HepG2 (cell line): ENCODE data around the gene SLAIN2. TPM values are rescaled to one million over a fixed set of nuclear protein-coding genes. Genes with fewer than 3 reads are reported as not detected.

Experiments
- ATAC-seq: fragments of 200-7000 bp; cut with Tn5 transposase; 3 replicates; pipeline ENCODE4 v1.9.1; 2020; ENCODE audit warnings: mild to moderate bottlenecking, moderate library complexity
- BruUV-seq: library from RNA; stranded (reverse); fragments of 400-500 nt; replicated peaks from 2 replicates; lab custom pipeline; 2021; lab: Mats Ljungman, UMichigan
- CTCF ChIA-PET: fragments of 300-600 bp; formaldehyde crosslinking; extraction: SDS; loops from one replicate; lab custom pipeline; 2021; ENCODE audit warnings: low total read pairs, inconsistent platforms, low intra/inter-chr PET ratio; lab: Yijun Ruan, JAX
- POLR2A ChIA-PET: fragments of 350-600 bp; sonication (Branson Sonifier 250); formaldehyde crosslinking; loops from one replicate; lab custom pipeline; 2020; ENCODE audit warnings: antibody characterized with exemption, inconsistent platforms; lab: Yijun Ruan, JAX
- DNase-seq: peaks from one replicate; pipeline ENCODE4 v3.0.0-alpha.2; 2015; ENCODE audit warnings: low spot score
- FAIRE-seq: peaks from 3 replicates; lab custom pipeline; 2011; peaks lifted over from hg19 to GRCh38; lab: Jason Lieb, UNC
- H2AFZ ChIP-seq: one replicate; pipeline ENCODE4 v1.6.1; 2011; ENCODE audit warnings: low read length, inconsistent platforms
- H3K27ac ChIP-seq: fragments of 300-600 bp; 3 replicates; pipeline ENCODE4 v1.8.0; 2011; ENCODE audit warnings: mixed run types, mild to moderate bottlenecking, mixed read lengths, low read length, inconsistent platforms; ENCODE audit not compliant: insufficient read depth; ENCODE audit errors: extremely low read length
- H3K27me3 ChIP-seq, 2 experiments: fragments of 200-600 bp in 1 of 2; 2 replicates in 1 of 2; 3 replicates in 1 of 2; pipeline versions ENCODE4 v1.6.0 to v1.8.0; 2011; ENCODE audit warnings: low read length in 2 of 2, mild to moderate bottlenecking in 2 of 2, moderate library complexity in 2 of 2, inconsistent platforms in 1 of 2; ENCODE audit not compliant: insufficient read depth in 2 of 2, control insufficient read depth in 1 of 2
- H3K36me3 ChIP-seq, 2 experiments: fragments of 200-600 bp in 1 of 2; replicated peaks in 1 of 2; 2 replicates in 1 of 2; 3 replicates in 1 of 2; pipeline versions ENCODE4 v1.5.1 to v1.8.0; 2011; ENCODE audit warnings: low read length in 2 of 2, inconsistent platforms in 1 of 2; ENCODE audit not compliant: insufficient read depth in 2 of 2, control insufficient read depth in 1 of 2
- H3K4me1 ChIP-seq: 2 replicates; pipeline ENCODE4 v1.5.1; 2012; ENCODE audit warnings: low read length, inconsistent platforms; ENCODE audit not compliant: insufficient read depth
- H3K4me2 ChIP-seq: 2 replicates; pipeline ENCODE4 v1.6.0; 2011; ENCODE audit warnings: low read depth, low read length, inconsistent platforms
- H3K4me3 ChIP-seq, 3 experiments: fragments of 200-600 bp in 1 of 3; sonication (generic), shearing (Covaris generic) in 1 of 3; replicated peaks in 1 of 3; 2 replicates each; pipeline ENCODE4 v1.5.1; 2011 to 2016; ENCODE audit warnings: low read length in 3 of 3, inconsistent platforms in 2 of 3, low read depth in 2 of 3, mild to moderate bottlenecking in 2 of 3, control low read depth in 1 of 3, mixed read lengths in 1 of 3; ENCODE audit not compliant: insufficient read depth in 1 of 3
- H3K79me2 ChIP-seq: one replicate; pipeline ENCODE4 v1.6.1; 2011; ENCODE audit warnings: low read length, inconsistent platforms; ENCODE audit not compliant: insufficient read depth
- H3K9ac ChIP-seq: 2 replicates; pipeline ENCODE4 v1.6.0; 2011; ENCODE audit warnings: mild to moderate bottlenecking, low read depth, low read length, inconsistent platforms; ENCODE audit not compliant: insufficient read depth
- H3K9me3 ChIP-seq: 2 replicates; pipeline ENCODE4 v1.5.1; 2012; ENCODE audit warnings: mild to moderate bottlenecking, low read length
- H4K20me1 ChIP-seq: 2 replicates; pipeline ENCODE4 v1.6.0; 2011; ENCODE audit warnings: inconsistent platforms, mild to moderate bottlenecking, low read length, moderate library complexity; ENCODE audit not compliant: insufficient read depth
- IRF1 ChIP-seq: sonication (generic); formaldehyde crosslinking; IDR thresholded peaks from 2 replicates; pipeline ENCODE4 v1.4.0; 2020; ENCODE audit warnings: low read depth, mild to moderate bottlenecking, missing genetic modification reagents
- MLXIP ChIP-seq: sonication (generic); formaldehyde crosslinking; IDR thresholded peaks from 2 replicates; pipeline ENCODE4 v1.9.0; 2021; ENCODE audit warnings: missing genetic modification reagents, borderline replicate concordance
- RNF2 ChIP-seq: fragments of 450-650 bp; conservative IDR thresholded peaks from 2 replicates; pipeline ENCODE4 v1.6.1; 2016; ENCODE audit warnings: low read depth
- TCF7L2 ChIP-seq: IDR thresholded peaks from 2 replicates; pipeline ENCODE4 v1.6.1; 2011; ENCODE audit warnings: mild to moderate bottlenecking, low read depth, low read length, moderate library complexity
- TEAD2 ChIP-seq: sonication (generic); formaldehyde crosslinking; IDR thresholded peaks from 2 replicates; pipeline ENCODE4 v1.9.0; 2021; ENCODE audit warnings: missing genetic modification reagents
- ZBTB40 ChIP-seq, 2 experiments: fragments of 450-650 bp in 1 of 2; sonication (generic) in 1 of 2; formaldehyde crosslinking in 1 of 2; IDR thresholded peaks; 2 replicates each; pipeline versions ENCODE4 v1.6.1 to v1.8.0; 2016 to 2022; ENCODE audit warnings: antibody characterized with exemption in 1 of 2, mild to moderate bottlenecking in 1 of 2, missing genetic modification reagents in 1 of 2
- ZNF121 ChIP-seq: sonication (generic); formaldehyde crosslinking; IDR thresholded peaks from 2 replicates; pipeline ENCODE4 v1.5.0; 2020; ENCODE audit warnings: mild to moderate bottlenecking, missing genetic modification reagents
- ZNF550 ChIP-seq: sonication (generic); formaldehyde crosslinking; IDR thresholded peaks from 2 replicates; pipeline ENCODE4 v1.4.0; 2020; ENCODE audit warnings: mild to moderate bottlenecking, missing genetic modification reagents, borderline replicate concordance
- WGBS: methylation state at CpG from one replicate; pipeline ENCODE4 v1.1.6; 2017; ENCODE audit warnings: low lambda C conversion rate; 5-methylcytosine and 5-hydroxymethylcytosine counted together
- in situ Hi-C: cut with HindIII; loops from 2 replicates; pipeline ENCODE4 v1.10.0; 2017; ENCODE audit warnings: low pct_unique_long_range_greater_than_20kb; ENCODE audit not compliant: extremely low pct_ligation_motif_present
- intact Hi-C: fragments of 100-400 bp; cut with micrococcal nuclease; formaldehyde crosslinking; loops from one replicate; pipeline ENCODE4 v1.10.0; 2022; ENCODE audit not compliant: unreplicated experiment
- polyA plus RNA-seq, 8 experiments: library from polyadenylated mRNA; depleted of rRNA in 3 of 8; stranded (reverse) in 7 of 8; unstranded in 1 of 8; fragments of >200 nt; fragmentation: Illumina TruSeq in 4 of 8; extraction: Trizol in 4 of 8; gene quantifications; 2 replicates each; pipeline versions ENCODE4 v1.2.1 to v1.2.3, GENCODE V29; 2011 to 2016; ENCODE audit warnings: low read depth in 4 of 8, missing spikeins in 1 of 8, mixed read lengths in 1 of 8; ENCODE audit not compliant: insufficient read depth in 1 of 8
- total RNA-seq, 5 experiments: library from RNA; depleted of rRNA; stranded (reverse); fragments of >200 nt; fragmentation: Illumina TruSeq; extraction: Trizol; gene quantifications; 2 replicates each; pipeline ENCODE4 v1.2.3, GENCODE V29; 2016; ENCODE audit warnings: low read depth in 1 of 5

SLAIN2 gene
- total and polyA plus RNA-seq, 2 of the 13 experiments (the other 11 are each of a cell fraction or from before 2014, with no cell fraction given): 20.7 to 22.5 TPM

GRCh38 chr4:48360285-48361011, 19.1 kb downstream of the SLAIN2 start (continued):
- no peak for TF ChIP-seq MLXIP
- no peak for TF ChIP-seq ZNF550

GRCh38 chr4:48361012-48361400, 19.7 kb downstream of the SLAIN2 start:
- no peaks in the 10 kb centered on the region for H3K27me3 ChIP-seq
- ATAC-seq (no peak), DNase-seq (no peak), FAIRE-seq (no peak)
- H4K20me1 ChIP-seq: no peaks in the 10 kb centered on the region
- no peak overlapping the region for H2AFZ ChIP-seq
- H3K9me3 ChIP-seq: no peaks in the 10 kb centered on the region
- H3K4me1 ChIP-seq: no peaks in the 10 kb centered on the region
- CTCF ChIA-PET: no interaction called here
- no peak overlapping the region for H3K4me3 ChIP-seq
- POLR2A ChIA-PET: no interaction called here
- no peaks in the 10 kb centered on the region for H3K36me3 ChIP-seq
- peaks cover 17% of the 10 kb centered on the region for H3K79me2 ChIP-seq
- no peak overlapping the region for H3K27ac ChIP-seq
- intact Hi-C loops: no loop called here
- H3K4me2 ChIP-seq: no peak overlapping the region
- WGBS: 96% methylated on average over 1 of the region's 1 CpG
- H3K9ac ChIP-seq: no peak overlapping the region
- in situ Hi-C loops: no loop called here
- no TSS peak for BruUV-seq
- TF ChIP-seq IRF1 (no peak), TEAD2 (CRISPR knock-in tag) (no peak), ZBTB40 (IDR thresholded peaks at IDR 0.05) (no peak), ZBTB40 (CRISPR knock-in tag; IDR thresholded peaks at IDR 0.05) (no peak), TCF7L2 (no peak), ZNF121 (CRISPR knock-in tag) (no peak), RNF2 (no peak)
